Loucy (cell line): ENCODE results near the gene PLEKHG4.

Experiments used
- EZH2phosphoT487 ChIP-seq: fragments of 200-600 bp; IDR thresholded peaks from 2 replicates; pipeline ENCODE4 v1.6.1; 2018; ENCODE audit warnings: antibody characterized with exemption, mild to moderate bottlenecking, moderate library complexity, borderline replicate concordance
- TF ChIP-seq, protein P1 (sequence below): fragments of 200-600 bp; sonication (generic); conservative IDR thresholded peaks from 2 replicates; pipeline ENCODE4 v1.5.1; 2014; ENCODE audit warnings: mild to moderate bottlenecking, antibody characterized with exemption, low read length

DNA sequence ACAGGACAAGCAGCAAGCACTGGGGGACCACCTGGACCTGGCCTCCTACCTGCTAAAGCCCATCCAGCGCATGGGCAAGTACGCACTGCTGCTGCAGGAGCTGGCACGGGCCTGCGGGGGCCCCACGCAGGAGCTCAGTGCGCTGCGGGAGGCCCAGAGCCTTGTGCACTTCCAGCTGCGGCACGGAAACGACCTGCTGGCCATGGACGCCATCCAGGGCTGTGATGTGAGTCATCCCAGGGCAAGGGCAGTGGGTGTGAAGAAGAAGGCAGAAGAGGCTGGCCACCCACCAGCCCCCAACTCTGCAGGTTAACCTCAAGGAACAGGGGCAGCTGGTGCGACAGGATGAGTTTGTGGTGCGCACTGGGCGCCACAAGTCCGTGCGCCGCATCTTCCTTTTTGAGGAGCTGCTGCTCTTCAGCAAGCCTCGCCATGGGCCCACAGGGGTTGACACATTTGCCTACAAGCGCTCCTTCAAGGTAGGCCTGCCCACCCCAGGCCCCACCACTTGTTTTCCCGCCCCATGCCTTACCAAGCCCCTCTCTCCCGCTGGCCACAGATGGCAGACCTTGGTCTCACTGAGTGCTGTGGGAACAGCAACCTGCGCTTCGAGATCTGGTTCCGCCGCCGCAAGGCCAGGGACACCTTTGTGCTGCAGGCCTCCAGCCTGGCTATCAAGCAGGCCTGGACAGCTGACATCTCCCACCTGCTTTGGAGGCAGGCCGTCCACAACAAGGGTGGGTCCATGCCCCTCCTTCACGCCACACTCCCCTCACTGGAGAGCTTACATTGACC, 7.3 kb downstream of the PLEKHG4 start:
- TF ChIP-seq, protein P1, sequence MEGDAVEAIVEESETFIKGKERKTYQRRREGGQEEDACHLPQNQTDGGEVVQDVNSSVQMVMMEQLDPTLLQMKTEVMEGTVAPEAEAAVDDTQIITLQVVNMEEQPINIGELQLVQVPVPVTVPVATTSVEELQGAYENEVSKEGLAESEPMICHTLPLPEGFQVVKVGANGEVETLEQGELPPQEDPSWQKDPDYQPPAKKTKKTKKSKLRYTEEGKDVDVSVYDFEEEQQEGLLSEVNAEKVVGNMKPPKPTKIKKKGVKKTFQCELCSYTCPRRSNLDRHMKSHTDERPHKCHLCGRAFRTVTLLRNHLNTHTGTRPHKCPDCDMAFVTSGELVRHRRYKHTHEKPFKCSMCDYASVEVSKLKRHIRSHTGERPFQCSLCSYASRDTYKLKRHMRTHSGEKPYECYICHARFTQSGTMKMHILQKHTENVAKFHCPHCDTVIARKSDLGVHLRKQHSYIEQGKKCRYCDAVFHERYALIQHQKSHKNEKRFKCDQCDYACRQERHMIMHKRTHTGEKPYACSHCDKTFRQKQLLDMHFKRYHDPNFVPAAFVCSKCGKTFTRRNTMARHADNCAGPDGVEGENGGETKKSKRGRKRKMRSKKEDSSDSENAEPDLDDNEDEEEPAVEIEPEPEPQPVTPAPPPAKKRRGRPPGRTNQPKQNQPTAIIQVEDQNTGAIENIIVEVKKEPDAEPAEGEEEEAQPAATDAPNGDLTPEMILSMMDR: no peak
- no peak for TF ChIP-seq EZH2phosphoT487
